K562 (cell line): Measurements from ENCODE around the gene DDX39A. TPM values are rescaled to one million over a fixed set of nuclear protein-coding genes. Genes with fewer than 3 reads are reported as not detected.

Experiments
- AFF1 ChIP-seq, 2 experiments: fragments of 450-650 bp; IDR thresholded peaks; 2 replicates each; pipeline ENCODE4 v1.6.1; 2018; ENCODE audit warnings: mild to moderate bottlenecking in 2 of 2, low read depth in 1 of 2; ENCODE audit not compliant: partially characterized antibody in 2 of 2
- FOXK1 ChIP-seq: sonication (generic); formaldehyde crosslinking; IDR thresholded peaks from 2 replicates; pipeline ENCODE4 v1.8.0; 2022; ENCODE audit warnings: missing genetic modification reagents, mild to moderate bottlenecking, borderline replicate concordance
- GATAD2A ChIP-seq: fragments of 450-650 bp; IDR thresholded peaks from 2 replicates; pipeline ENCODE4 v1.6.1; 2017
- JUND ChIP-seq, 2 experiments: IDR thresholded peaks; 2 replicates in 1 of 2; 3 replicates in 1 of 2; pipeline ENCODE4 v1.6.1; 2011; ENCODE audit warnings: borderline replicate concordance in 2 of 2, low read depth in 2 of 2, low read length in 2 of 2, improper control_type of control experiment in 1 of 2, missing biosample characterization in 1 of 2, missing genetic modification characterization in 1 of 2, missing genetic modification reagents in 1 of 2
- NEUROD1 ChIP-seq: fragments of 150-350 bp; IDR thresholded peaks from 2 replicates; pipeline ENCODE4 v1.6.1; 2014; ENCODE audit warnings: borderline replicate concordance, low read length, low read depth; ENCODE audit not compliant: partially characterized antibody
- NR4A1 ChIP-seq, 2 experiments: fragments of 250-450 bp in 1 of 2; fragments of 450-650 bp in 1 of 2; sonication (Bioruptor Pico) in 1 of 2; IDR thresholded peaks; 2 replicates each; pipeline versions ENCODE4 v1.4.0 to v1.6.1; 2016 to 2020; ENCODE audit warnings: mild to moderate bottlenecking in 2 of 2, missing compliant biosample characterization in 1 of 2, missing genetic modification characterization in 1 of 2, moderate library complexity in 1 of 2
- PHF8 ChIP-seq: fragments of 200-600 bp; sonication (generic); IDR thresholded peaks from 2 replicates; pipeline ENCODE4 v1.6.1; 2012; ENCODE audit warnings: mixed run types, mild to moderate bottlenecking, inconsistent platforms, low read length, moderate library complexity, borderline replicate concordance
- RBM14 ChIP-seq: fragments of 200-400 bp; formaldehyde crosslinking; IDR thresholded peaks from 2 replicates; pipeline ENCODE4 v1.6.1; 2018; ENCODE audit warnings: low read depth, mild to moderate bottlenecking, low read length, moderate library complexity, borderline replicate concordance; ENCODE audit not compliant: insufficient read depth
- RCOR1 ChIP-seq, 2 experiments: IDR thresholded peaks; 2 replicates each; pipeline ENCODE4 v1.6.1; 2012; ENCODE audit warnings: low read depth in 2 of 2, low read length in 2 of 2, borderline replicate concordance in 1 of 2, improper control_type of control experiment in 1 of 2
- SAP30 ChIP-seq: fragments of 200-600 bp; sonication (generic); IDR thresholded peaks from 2 replicates; pipeline ENCODE4 v1.6.1; 2012; ENCODE audit warnings: borderline replicate concordance, low read depth, mild to moderate bottlenecking, moderate library complexity, low read length, control low read depth, inconsistent platforms; ENCODE audit not compliant: insufficient read depth, poor library complexity, severe bottlenecking
- TAF1 ChIP-seq: IDR thresholded peaks from 2 replicates; pipeline ENCODE4 v1.6.1; 2011; ENCODE audit warnings: mild to moderate bottlenecking, low read length, moderate library complexity; ENCODE audit not compliant: insufficient read depth, control insufficient read depth, severe bottlenecking; ENCODE audit errors: extremely low read depth
- U2AF1 ChIP-seq: fragments of 200-400 bp; formaldehyde crosslinking; optimal IDR thresholded peaks from 2 replicates; pipeline ENCODE3; 2017; ENCODE audit warnings: mild to moderate bottlenecking, low read depth, low read length, moderate library complexity
- ZBTB11 ChIP-seq, 3 experiments: fragments of 200-800 bp in 1 of 3; fragments of 250-450 bp in 1 of 3; fragments of 450-650 bp in 1 of 3; sonication (Bioruptor Pico) in 1 of 3; sonication (Bioruptor generic) in 1 of 3; formaldehyde crosslinking in 1 of 3; IDR thresholded peaks; 2 replicates each; pipeline versions ENCODE4 v1.6.1 to v1.8.0; 2016 to 2022; ENCODE audit warnings: mild to moderate bottlenecking in 2 of 3, missing genetic modification characterization in 2 of 3, missing compliant biosample characterization in 1 of 3, moderate library complexity in 1 of 3
- ZNF143 ChIP-seq: sonication (generic); formaldehyde crosslinking; IDR thresholded peaks from 2 replicates; pipeline ENCODE4 v1.9.0; 2022; ENCODE audit warnings: mild to moderate bottlenecking, missing genetic modification reagents
- ZNF23 ChIP-seq: fragments of 250-450 bp; sonication (Bioruptor Pico); IDR thresholded peaks from 2 replicates; pipeline ENCODE4 v1.4.0; 2020; ENCODE audit warnings: mild to moderate bottlenecking
- ZNF830 ChIP-seq: fragments of 250-450 bp; sonication (Bioruptor Pico); IDR thresholded peaks from 2 replicates; pipeline ENCODE4 v1.5.0; 2021; ENCODE audit warnings: mild to moderate bottlenecking
- polyA plus RNA-seq, 8 experiments: library from polyadenylated mRNA; depleted of rRNA in 4 of 8; stranded (reverse) in 5 of 8; unstranded in 3 of 8; fragments of >200 nt; fragmentation: Nextera tagmentation in 2 of 8; fragmentation: Illumina TruSeq in 1 of 8; extraction: Ambion mirVana in 2 of 8; extraction: Trizol in 1 of 8; gene quantifications; 2 replicates each; pipeline versions ENCODE4 v1.2.1 to v1.2.3, GENCODE V29; 2011 to 2014; ENCODE audit warnings: inconsistent platforms in 1 of 8, missing spikeins in 1 of 8
- total RNA-seq, 7 experiments: library from RNA; depleted of rRNA in 6 of 7; stranded (reverse); fragments of >200 nt in 6 of 7; fragmentation: Illumina TruSeq in 2 of 7; extraction: Trizol in 2 of 7; gene quantifications; 2 replicates each; pipeline versions ENCODE4 v1.2.1 to v1.2.3, GENCODE V29; 2011 to 2021; ENCODE audit warnings: low replicate concordance in 1 of 7
- TF ChIP-seq, protein P1 (sequence below): fragments of 250-450 bp; sonication (Bioruptor Pico); IDR thresholded peaks from 2 replicates; pipeline ENCODE4 v1.8.0; 2021; ENCODE audit warnings: moderate library complexity, mild to moderate bottlenecking, inconsistent platforms

DDX39A gene
- total and polyA plus RNA-seq, 9 of the 15 experiments (the other 6 are each of a cell fraction or from before 2014, with no cell fraction given): 90.3 to 250 (median 188) TPM

DNA sequence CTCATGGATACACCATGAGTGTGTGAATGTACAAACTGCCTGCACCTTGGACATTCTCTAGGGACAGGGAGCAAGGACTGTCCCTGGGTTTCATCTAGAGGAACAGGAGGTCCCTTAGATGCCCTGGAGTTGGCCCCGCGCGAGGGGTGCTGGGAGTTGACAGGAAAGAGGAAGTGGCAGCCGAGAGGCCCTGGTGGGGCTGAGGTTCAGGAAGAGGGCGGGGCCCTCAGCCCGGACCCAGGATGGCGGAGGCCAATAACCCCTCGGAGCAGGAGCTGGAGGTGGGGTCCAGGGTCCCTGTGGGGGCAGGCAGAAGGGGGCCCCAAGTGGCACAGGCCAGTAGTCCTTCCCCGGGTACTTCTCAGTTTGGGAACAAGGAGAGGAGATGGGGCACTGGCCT lies 20.9 kb upstream of the DDX39A start (continued):
- peak in 1 of 2 experiments; percentile 77 for TF ChIP-seq AFF1 (IDR thresholded peaks at IDR 0.05; ENCODE audit: low read depth in 1 of 2, partially characterized antibody in 2 of 2)
- TF ChIP-seq RBM14: no peak
- TF ChIP-seq NEUROD1: peak; percentile 26
- no peak for TF ChIP-seq ZNF23 (CRISPR knock-in tag)
- peak in 1 of 2 experiments; percentile 58; a peak in 1 of 4 replicates for TF ChIP-seq RCOR1 (IDR thresholded peaks at IDR 0.05; ENCODE audit: borderline replicate concordance in 1 of 2, low read depth in 2 of 2, low read length in 2 of 2)
- peak; percentile 79 for TF ChIP-seq ZNF143 (CRISPR knock-in tag)
- TF ChIP-seq PHF8: peak; percentile 53; the same call in 1 of the 2 replicates
- 0 out of 2 replicates have a peak, but pooled peaks have one; percentile 37 for TF ChIP-seq FOXK1
- TF ChIP-seq JUND (IDR thresholded peaks at IDR 0.05; ENCODE audit: borderline replicate concordance, low read depth, low read length): no peak
- peak; percentile 38; the same call in 1 of the 3 replicates for TF ChIP-seq JUND (tag; IDR thresholded peaks at IDR 0.05; ENCODE audit: borderline replicate concordance, low read depth, low read length)
- no peak for TF ChIP-seq SAP30
- TF ChIP-seq TAF1: peak; percentile 39
- 0 out of 2 replicates have a peak, but pooled peaks have one; percentile 61 for TF ChIP-seq ZNF830 (CRISPR knock-in tag)
- TF ChIP-seq GATAD2A: peak; percentile 23; the same call in 1 of the 2 replicates
- TF ChIP-seq NR4A1 (CRISPR knock-in tag; IDR thresholded peaks at IDR 0.05): no peak
- peak; percentile 71; the same call in 1 of the 2 replicates for TF ChIP-seq NR4A1 (tag; IDR thresholded peaks at IDR 0.05)
- no peak for TF ChIP-seq U2AF1
- 0 out of 6 replicates have a peak, but pooled peaks of 1 of the 3 experiments have one; percentile 22 for TF ChIP-seq ZBTB11 (CRISPR knock-in tag; IDR thresholded peaks at IDR 0.05)
- TF ChIP-seq, protein P1, sequence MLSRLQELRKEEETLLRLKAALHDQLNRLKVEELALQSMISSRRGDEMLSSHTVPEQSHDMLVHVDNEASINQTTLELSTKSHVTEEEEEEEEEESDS (CRISPR knock-in tag): no peak
